LNCaP clone FGC (cell line): Measurements from ENCODE around the gene PIWIL4.
"Not testable (repeated sequence)": the region's sequence is repeated elsewhere in the genome, so short reads cannot be mapped to it uniquely, and the experiment has no call there.

Experiments used
- DNase-seq: peaks from one replicate; pipeline ENCODE4 v3.0.0-alpha.2; 2011; ENCODE audit warnings: low read depth
- H3K4me3 ChIP-seq: 2 replicates; pipeline ENCODE4 v1.5.1; 2011; ENCODE audit warnings: mild to moderate bottlenecking, low read depth, low read length, control low read depth
- TF ChIP-seq, protein P1 (sequence below): IDR thresholded peaks from 2 replicates; pipeline ENCODE4 v1.5.1; 2012; ENCODE audit warnings: mild to moderate bottlenecking; ENCODE audit not compliant: control insufficient read depth, insufficient read depth; ENCODE audit errors: extremely low read depth

PIWIL4 gene

DNA sequence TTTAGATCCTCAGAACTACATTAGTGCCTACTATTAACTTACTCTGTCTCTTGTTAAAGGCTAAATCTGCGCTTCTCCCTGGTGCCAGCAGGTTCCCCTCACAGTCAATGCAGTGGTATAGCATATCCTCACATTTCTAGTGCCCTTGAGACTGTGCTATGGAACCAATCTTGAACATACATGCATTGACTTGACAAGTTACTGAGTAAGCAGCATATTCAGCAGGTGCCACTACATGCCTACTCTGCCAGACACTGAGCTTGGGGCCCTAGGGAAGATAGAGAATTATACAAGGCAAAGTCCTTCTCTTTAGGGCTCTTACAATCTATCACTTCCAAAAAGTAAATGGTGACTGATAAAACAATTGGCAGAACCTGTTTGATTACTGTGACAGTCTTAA is 20.3 kb upstream of the PIWIL4 start:
- no peak for DNase-seq
- TF ChIP-seq, protein P1, sequence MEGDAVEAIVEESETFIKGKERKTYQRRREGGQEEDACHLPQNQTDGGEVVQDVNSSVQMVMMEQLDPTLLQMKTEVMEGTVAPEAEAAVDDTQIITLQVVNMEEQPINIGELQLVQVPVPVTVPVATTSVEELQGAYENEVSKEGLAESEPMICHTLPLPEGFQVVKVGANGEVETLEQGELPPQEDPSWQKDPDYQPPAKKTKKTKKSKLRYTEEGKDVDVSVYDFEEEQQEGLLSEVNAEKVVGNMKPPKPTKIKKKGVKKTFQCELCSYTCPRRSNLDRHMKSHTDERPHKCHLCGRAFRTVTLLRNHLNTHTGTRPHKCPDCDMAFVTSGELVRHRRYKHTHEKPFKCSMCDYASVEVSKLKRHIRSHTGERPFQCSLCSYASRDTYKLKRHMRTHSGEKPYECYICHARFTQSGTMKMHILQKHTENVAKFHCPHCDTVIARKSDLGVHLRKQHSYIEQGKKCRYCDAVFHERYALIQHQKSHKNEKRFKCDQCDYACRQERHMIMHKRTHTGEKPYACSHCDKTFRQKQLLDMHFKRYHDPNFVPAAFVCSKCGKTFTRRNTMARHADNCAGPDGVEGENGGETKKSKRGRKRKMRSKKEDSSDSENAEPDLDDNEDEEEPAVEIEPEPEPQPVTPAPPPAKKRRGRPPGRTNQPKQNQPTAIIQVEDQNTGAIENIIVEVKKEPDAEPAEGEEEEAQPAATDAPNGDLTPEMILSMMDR = no peak
- H3K4me3 ChIP-seq = no peak overlapping the region

DNA sequence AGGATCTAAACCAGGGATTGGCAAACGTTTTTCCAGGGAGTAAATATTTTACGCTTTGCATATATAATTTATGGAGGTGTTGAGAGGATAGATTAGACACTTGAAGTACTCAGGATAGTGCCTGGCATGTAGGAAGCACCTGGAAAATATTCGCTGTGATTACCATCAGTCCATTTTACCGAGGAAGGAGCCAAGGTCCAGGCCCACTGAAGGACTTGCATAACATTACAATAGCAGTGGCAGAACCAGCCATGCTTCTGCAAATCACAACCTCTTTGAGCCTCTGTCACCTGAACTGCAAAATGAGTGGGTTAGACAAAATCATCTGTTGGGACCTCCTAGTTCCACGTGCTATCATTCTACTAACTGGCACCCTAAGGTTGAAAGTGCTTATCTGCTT is 18.0 kb upstream of the PIWIL4 start:
- TF ChIP-seq, protein P1 = no peak
- DNase-seq = no peak
- no peak overlapping the region for H3K4me3 ChIP-seq

- no peak for DNase-seq
- no peak overlapping the region for H3K4me3 ChIP-seq
- TF ChIP-seq, protein P1 = no peak
Observed at GRCh38 chr11:94550513-94550912, 16.7 kb upstream of the PIWIL4 start.

- DNase-seq = no peak
- TF ChIP-seq, protein P1 = no peak
- H3K4me3 ChIP-seq = no peak overlapping the region
Observed at GRCh38 chr11:94553938-94554337, 13.2 kb upstream of the PIWIL4 start.

DNA sequence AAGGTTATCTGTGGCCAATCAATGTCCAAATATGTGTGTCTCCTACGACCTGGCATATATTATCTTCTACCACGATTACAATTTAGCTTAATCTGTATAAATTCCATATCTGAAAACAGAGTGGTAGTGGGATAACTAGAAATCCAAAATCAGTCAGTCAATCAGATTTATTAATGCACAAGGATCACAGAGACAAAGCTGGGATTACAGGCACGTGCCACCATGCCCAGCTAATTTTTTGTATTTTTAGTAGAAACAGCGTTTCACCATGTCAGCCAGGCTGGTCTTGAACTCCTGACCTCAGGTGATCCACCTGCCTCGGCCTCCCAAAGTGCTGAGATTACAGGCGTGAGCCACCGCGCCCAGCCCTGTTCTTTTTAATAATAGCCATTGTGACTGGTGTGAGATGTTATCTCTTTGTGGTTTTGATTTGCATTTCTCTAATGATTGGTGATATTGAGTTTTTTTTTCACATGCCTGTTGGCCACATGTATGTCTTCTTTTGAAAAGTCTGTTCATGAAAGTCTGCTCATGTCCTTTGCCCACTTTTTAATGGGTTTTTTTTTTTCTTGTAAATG is 11.3 kb upstream of the PIWIL4 start:
- H3K4me3 ChIP-seq, DNase-seq: not testable (repeated sequence)

DNA sequence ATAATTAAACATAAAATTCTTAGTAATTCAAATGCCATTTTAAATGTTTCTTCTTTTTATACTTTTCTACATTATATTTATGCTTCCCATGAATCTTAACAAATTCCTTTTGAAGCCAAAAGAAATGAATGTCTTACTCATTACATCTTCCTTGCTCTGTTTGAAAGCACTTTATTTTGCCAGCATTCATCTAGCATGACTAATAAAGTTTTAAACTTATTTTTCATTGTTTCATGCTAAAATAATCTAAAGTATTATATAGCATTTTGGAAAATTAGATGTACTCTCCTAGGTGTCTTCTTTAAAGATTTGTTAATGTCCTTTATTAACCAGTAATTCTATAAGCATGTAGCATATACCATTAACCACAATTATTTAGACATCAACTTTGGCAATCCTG is 9.7 kb upstream of the PIWIL4 start:
- no peak for DNase-seq
- H3K4me3 ChIP-seq = no peak overlapping the region
- TF ChIP-seq, protein P1 = no peak

- no peak for DNase-seq
Observed at GRCh38 chr11:94557992-94558391, 9.2 kb upstream of the PIWIL4 start.

More at GRCh38 chr11:94557992-94558391, 9.2 kb upstream of the PIWIL4 start:
- H3K4me3 ChIP-seq = no peak overlapping the region
- TF ChIP-seq, protein P1 = no peak
